SK-N-SH treated with all-trans-retinoic acid at 6 μM for 48 hours (cell line): ENCODE results near the gene MYO9A.

Source experiments
- ATAC-seq: fragments of 200-7000 bp; cut with Tn5 transposase; 3 replicates; pipeline ENCODE4 v1.9.1; 2020; ENCODE audit warnings: mild to moderate bottlenecking, moderate library complexity
- ARNTL ChIP-seq: fragments of 450-650 bp; formaldehyde crosslinking; IDR thresholded peaks from 2 replicates; pipeline ENCODE4 v1.5.0; 2020; ENCODE audit warnings: low read depth, mild to moderate bottlenecking, moderate library complexity, borderline replicate concordance
- BACH2 ChIP-seq: fragments of 250-450 bp; sonication (Bioruptor Pico); IDR thresholded peaks from 2 replicates; pipeline ENCODE4 v1.9.0; 2021; ENCODE audit warnings: mild to moderate bottlenecking, borderline replicate concordance
- CREB5 ChIP-seq: fragments of 250-450 bp; sonication (Bioruptor Pico); IDR thresholded peaks from 2 replicates; pipeline ENCODE4 v1.5.1; 2020; ENCODE audit warnings: low read depth, mild to moderate bottlenecking, moderate library complexity
- CSDC2 ChIP-seq: fragments of 250-450 bp; sonication (Bioruptor Pico); IDR thresholded peaks from 2 replicates; pipeline ENCODE4 v1.5.0; 2020; ENCODE audit warnings: mild to moderate bottlenecking, moderate library complexity
- CSRNP3 ChIP-seq: fragments of 250-450 bp; sonication (Bioruptor Pico); IDR thresholded peaks from 2 replicates; pipeline ENCODE4 v1.5.1; 2021; ENCODE audit warnings: mild to moderate bottlenecking, moderate library complexity
- ESRRG ChIP-seq: fragments of 250-450 bp; sonication (Bioruptor Pico); IDR thresholded peaks from 2 replicates; pipeline ENCODE4 v1.6.1; 2021; ENCODE audit warnings: mild to moderate bottlenecking
- GLIS3 ChIP-seq: fragments of 250-450 bp; sonication (Bioruptor Pico); IDR thresholded peaks from 2 replicates; pipeline ENCODE4 v1.5.0; 2020; ENCODE audit warnings: mild to moderate bottlenecking, moderate library complexity
- ISL1 ChIP-seq: fragments of 250-450 bp; sonication (Bioruptor Pico); IDR thresholded peaks from 2 replicates; pipeline ENCODE4 v2.1.2; 2022; ENCODE audit warnings: mild to moderate bottlenecking, moderate library complexity
- OSR1 ChIP-seq: fragments of 250-450 bp; sonication (Bioruptor Pico); IDR thresholded peaks from 2 replicates; pipeline ENCODE4 v1.8.0; 2022; ENCODE audit warnings: moderate library complexity, mild to moderate bottlenecking, inconsistent platforms
- PATZ1 ChIP-seq: fragments of 250-450 bp; sonication (Bioruptor Pico); IDR thresholded peaks from 2 replicates; pipeline ENCODE4 v1.8.0; 2020; ENCODE audit warnings: mild to moderate bottlenecking, moderate library complexity, borderline replicate concordance
- POU6F1 ChIP-seq: fragments of 250-450 bp; sonication (Bioruptor Pico); IDR thresholded peaks from 2 replicates; pipeline ENCODE4 v1.8.0; 2021; ENCODE audit warnings: low read depth, mild to moderate bottlenecking, moderate library complexity, borderline replicate concordance
- PPARA ChIP-seq: fragments of 250-450 bp; sonication (Bioruptor Pico); IDR thresholded peaks from 2 replicates; pipeline ENCODE4 v1.5.0; 2020; ENCODE audit warnings: mild to moderate bottlenecking, borderline replicate concordance
- RARB ChIP-seq: fragments of 250-450 bp; sonication (Bioruptor Pico); IDR thresholded peaks from 2 replicates; pipeline ENCODE4 v1.8.0; 2021; ENCODE audit warnings: mild to moderate bottlenecking, moderate library complexity
- SNAI2 ChIP-seq: fragments of 250-450 bp; sonication (Bioruptor Pico); IDR thresholded peaks from 2 replicates; pipeline ENCODE4 v1.5.0; 2020; ENCODE audit warnings: mild to moderate bottlenecking, moderate library complexity
- TCF4 ChIP-seq: fragments of 250-450 bp; sonication (Bioruptor Pico); IDR thresholded peaks from 2 replicates; pipeline ENCODE4 v1.8.0; 2021; ENCODE audit warnings: mild to moderate bottlenecking, moderate library complexity, borderline replicate concordance
- TOX ChIP-seq: fragments of 250-450 bp; sonication (Bioruptor Pico); IDR thresholded peaks from 2 replicates; pipeline ENCODE4 v1.8.0; 2021; ENCODE audit warnings: mild to moderate bottlenecking, moderate library complexity, borderline replicate concordance
- TSHZ2 ChIP-seq: fragments of 250-450 bp; sonication (Bioruptor Pico); IDR thresholded peaks from 2 replicates; pipeline ENCODE4 v1.5.0; 2020; ENCODE audit warnings: mild to moderate bottlenecking, moderate library complexity
- ZC3H10 ChIP-seq: fragments of 250-450 bp; sonication (Bioruptor Pico); IDR thresholded peaks from 2 replicates; pipeline ENCODE4 v1.5.1; 2021; ENCODE audit warnings: mild to moderate bottlenecking, moderate library complexity
- ZFP30 ChIP-seq: fragments of 450-650 bp; formaldehyde crosslinking; IDR thresholded peaks from 2 replicates; pipeline ENCODE4 v1.5.0; 2022; ENCODE audit warnings: mild to moderate bottlenecking, moderate library complexity
- ZNF70 ChIP-seq: fragments of 450-650 bp; formaldehyde crosslinking; IDR thresholded peaks from 2 replicates; pipeline ENCODE4 v1.5.0; 2020; ENCODE audit warnings: mild to moderate bottlenecking, moderate library complexity
- ZNF8 ChIP-seq: fragments of 450-650 bp; formaldehyde crosslinking; IDR thresholded peaks from 2 replicates; pipeline ENCODE4 v1.5.0; 2020; ENCODE audit warnings: mild to moderate bottlenecking, moderate library complexity

Gene MYO9A

GRCh38 chr15:71800190-71800589 is 317.8 kb downstream of the MYO9A start:
- TF ChIP-seq ARNTL (CRISPR knock-in tag): no peak
- no peak for TF ChIP-seq TOX (CRISPR knock-in tag)
- no peak for TF ChIP-seq GLIS3
- no peak for TF ChIP-seq TCF4
- no peak for TF ChIP-seq CSDC2
- no peak for TF ChIP-seq ZNF8
- TF ChIP-seq BACH2 (CRISPR knock-in tag): no peak
- TF ChIP-seq ESRRG: no peak
- TF ChIP-seq SNAI2 (CRISPR knock-in tag): no peak
- no peak for TF ChIP-seq ZC3H10 (CRISPR knock-in tag)
- no peak for ATAC-seq

GRCh38 chr15:71798641-71799040 is 319.3 kb downstream of the MYO9A start:
- no peak for ATAC-seq
- TF ChIP-seq ARNTL (CRISPR knock-in tag) (no peak), OSR1 (CRISPR knock-in tag) (no peak), ZNF70 (no peak), ESRRG (no peak), TSHZ2 (CRISPR knock-in tag) (no peak), ZFP30 (CRISPR knock-in tag) (no peak)

GRCh38 chr15:71792521-71792920 is 325.4 kb downstream of the MYO9A start:
- TF ChIP-seq ARNTL (CRISPR knock-in tag): no peak
- TF ChIP-seq ESRRG: no peak
- TF ChIP-seq TOX (CRISPR knock-in tag): no peak
- no peak for TF ChIP-seq SNAI2 (CRISPR knock-in tag)
- TF ChIP-seq BACH2 (CRISPR knock-in tag): no peak
- no peak for TF ChIP-seq TCF4
- TF ChIP-seq RARB (CRISPR knock-in tag): no peak
- TF ChIP-seq ISL1 (CRISPR knock-in tag): no peak; the same call in 1 of the 2 replicates
- no peak for TF ChIP-seq PPARA (CRISPR knock-in tag)
- TF ChIP-seq ZFP30 (CRISPR knock-in tag): no peak
- TF ChIP-seq OSR1 (CRISPR knock-in tag): no peak
- TF ChIP-seq CSRNP3 (CRISPR knock-in tag): no peak
- no peak for TF ChIP-seq GLIS3
- peak; percentile 80 for ATAC-seq

- no peak for TF ChIP-seq TSHZ2 (CRISPR knock-in tag)
- TF ChIP-seq SNAI2 (CRISPR knock-in tag): no peak
- no peak for TF ChIP-seq ARNTL (CRISPR knock-in tag)
- TF ChIP-seq RARB (CRISPR knock-in tag): no peak
- no peak for TF ChIP-seq TCF4
- TF ChIP-seq PATZ1 (CRISPR knock-in tag): no peak
- TF ChIP-seq CREB5: no peak
- TF ChIP-seq ZNF8: no peak
- no peak for TF ChIP-seq GLIS3
- no peak for TF ChIP-seq POU6F1 (CRISPR knock-in tag)
- TF ChIP-seq TOX (CRISPR knock-in tag): no peak
- ATAC-seq: no peak; the same call in 2 of the 3 replicates
These were observed 326.0 kb downstream of the MYO9A start for GRCh38 chr15:71791975-71792374.
